GM12875 (cell line): Measurements from ENCODE around the gene KCTD3.

Experiments
- H3K4me3 ChIP-seq: one replicate; pipeline ENCODE4 v1.5.1; 2011; ENCODE audit warnings: low read depth, low read length, control low read depth
- TF ChIP-seq, protein P1 (sequence below): IDR thresholded peaks from 2 replicates; pipeline ENCODE4 v1.5.1; 2011; ENCODE audit warnings: low read depth, mild to moderate bottlenecking, control low read depth, inconsistent platforms, low read length, moderate library complexity, borderline replicate concordance; ENCODE audit not compliant: insufficient read depth

The KCTD3 gene

DNA sequence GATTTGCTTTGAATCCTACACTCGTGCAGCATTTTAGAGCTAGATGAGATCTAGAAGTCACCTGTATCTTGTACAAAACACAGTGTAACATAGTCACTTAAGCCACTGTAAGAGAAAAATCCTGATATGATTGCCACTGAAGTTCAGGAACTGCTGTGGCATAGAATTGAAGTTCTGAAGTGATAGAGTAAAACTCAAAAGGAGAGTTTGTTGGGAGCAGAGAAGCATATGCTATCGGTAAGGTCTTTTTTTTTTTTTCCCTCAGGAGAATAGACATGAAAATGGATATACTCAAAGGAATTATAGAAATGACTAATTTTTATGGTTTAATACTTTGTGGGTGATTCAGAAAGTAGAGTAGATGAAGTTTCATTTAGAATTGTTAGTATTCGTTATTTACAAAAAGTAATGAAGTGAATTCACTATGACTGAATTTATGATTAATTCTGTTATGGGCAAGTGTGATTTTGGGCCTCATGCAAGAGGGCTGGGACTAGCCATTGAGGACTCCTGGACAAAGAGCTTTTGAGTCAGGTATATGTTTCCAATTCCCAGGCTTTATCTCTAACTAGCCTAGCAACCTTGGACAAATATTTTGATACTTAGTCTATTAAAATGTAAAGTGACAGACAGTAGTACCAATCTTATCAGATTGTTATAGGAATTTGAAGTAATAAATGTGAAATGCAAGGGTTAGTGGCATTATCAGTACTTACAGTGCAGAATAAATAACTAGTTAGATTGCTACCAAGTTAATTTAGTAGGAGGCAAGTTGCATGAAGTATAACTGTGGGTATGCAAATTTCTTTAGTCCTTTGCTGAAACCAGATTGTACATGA is 3.1 kb downstream of the KCTD3 start:
- no peak overlapping the region for H3K4me3 ChIP-seq
- TF ChIP-seq, protein P1, sequence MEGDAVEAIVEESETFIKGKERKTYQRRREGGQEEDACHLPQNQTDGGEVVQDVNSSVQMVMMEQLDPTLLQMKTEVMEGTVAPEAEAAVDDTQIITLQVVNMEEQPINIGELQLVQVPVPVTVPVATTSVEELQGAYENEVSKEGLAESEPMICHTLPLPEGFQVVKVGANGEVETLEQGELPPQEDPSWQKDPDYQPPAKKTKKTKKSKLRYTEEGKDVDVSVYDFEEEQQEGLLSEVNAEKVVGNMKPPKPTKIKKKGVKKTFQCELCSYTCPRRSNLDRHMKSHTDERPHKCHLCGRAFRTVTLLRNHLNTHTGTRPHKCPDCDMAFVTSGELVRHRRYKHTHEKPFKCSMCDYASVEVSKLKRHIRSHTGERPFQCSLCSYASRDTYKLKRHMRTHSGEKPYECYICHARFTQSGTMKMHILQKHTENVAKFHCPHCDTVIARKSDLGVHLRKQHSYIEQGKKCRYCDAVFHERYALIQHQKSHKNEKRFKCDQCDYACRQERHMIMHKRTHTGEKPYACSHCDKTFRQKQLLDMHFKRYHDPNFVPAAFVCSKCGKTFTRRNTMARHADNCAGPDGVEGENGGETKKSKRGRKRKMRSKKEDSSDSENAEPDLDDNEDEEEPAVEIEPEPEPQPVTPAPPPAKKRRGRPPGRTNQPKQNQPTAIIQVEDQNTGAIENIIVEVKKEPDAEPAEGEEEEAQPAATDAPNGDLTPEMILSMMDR = no peak

DNA sequence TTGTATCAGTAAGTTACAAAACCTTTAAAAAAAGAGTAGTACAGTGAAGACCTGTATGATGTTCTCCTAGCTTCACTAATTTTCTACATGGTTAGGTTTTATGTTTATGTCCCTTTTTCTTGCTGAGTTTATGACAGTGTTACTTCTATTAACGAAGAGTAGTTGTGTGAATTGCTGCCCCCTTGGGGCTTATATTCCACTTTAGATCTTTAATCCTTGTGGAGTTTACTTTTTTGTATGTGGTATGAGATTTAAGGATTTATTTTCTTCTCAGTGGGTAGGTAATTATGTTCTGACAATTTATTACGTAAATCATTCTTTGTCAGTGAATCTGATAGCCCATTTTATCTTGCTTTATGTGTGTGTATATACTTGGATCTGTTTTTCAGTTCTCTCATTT is 14.8 kb downstream of the KCTD3 start:
- TF ChIP-seq, protein P1 = no peak
- H3K4me3 ChIP-seq = no peak overlapping the region

DNA sequence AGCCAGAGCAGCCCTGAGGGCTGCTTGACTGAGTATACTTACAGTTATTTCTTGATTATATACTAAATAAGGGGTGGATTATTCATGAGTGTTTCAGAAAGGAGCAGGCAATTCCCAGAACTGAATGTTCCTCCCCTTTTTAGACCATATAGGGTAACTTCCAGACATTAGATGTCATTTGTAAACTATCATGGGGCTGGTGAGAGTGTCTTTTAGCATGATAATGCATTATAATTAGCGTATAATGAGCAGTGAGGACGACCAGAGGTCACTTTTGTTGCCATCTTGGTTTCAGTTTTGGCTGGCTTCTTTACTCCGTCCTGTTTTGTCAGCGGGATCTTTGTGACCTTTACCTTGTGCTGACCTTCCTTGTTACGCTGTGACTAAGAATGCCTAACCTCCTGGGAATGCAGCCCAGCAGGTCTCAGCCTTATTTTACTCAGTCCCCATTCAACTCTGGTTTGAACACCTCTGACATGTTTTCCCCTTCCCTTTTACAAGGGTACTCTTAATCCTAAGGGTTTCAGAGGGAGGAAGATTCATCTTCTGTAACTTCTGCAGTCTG is 16.2 kb downstream of the KCTD3 start:
- H3K4me3 ChIP-seq = no peak overlapping the region
- TF ChIP-seq, protein P1 = no peak

DNA sequence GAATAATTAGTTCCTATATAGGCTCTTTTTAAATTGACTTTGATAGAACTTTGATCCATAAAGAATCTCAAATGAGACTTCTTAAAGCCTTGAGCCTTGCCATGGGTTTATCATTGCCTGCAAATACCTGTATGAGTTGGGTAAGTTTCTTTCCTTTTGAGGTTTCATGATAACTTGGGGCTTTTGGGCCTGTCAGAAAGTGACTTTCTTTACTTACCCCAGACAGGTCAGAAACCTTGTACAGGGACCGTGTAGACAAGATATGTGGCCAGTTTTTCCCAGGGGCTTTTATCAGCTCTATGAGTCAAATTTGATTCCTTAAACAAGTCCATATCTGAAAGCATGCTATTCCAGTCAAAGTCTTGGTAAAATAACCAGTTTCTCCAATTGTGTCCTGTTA is 17.3 kb downstream of the KCTD3 start:
- TF ChIP-seq, protein P1 = no peak
- no peak overlapping the region for H3K4me3 ChIP-seq

DNA sequence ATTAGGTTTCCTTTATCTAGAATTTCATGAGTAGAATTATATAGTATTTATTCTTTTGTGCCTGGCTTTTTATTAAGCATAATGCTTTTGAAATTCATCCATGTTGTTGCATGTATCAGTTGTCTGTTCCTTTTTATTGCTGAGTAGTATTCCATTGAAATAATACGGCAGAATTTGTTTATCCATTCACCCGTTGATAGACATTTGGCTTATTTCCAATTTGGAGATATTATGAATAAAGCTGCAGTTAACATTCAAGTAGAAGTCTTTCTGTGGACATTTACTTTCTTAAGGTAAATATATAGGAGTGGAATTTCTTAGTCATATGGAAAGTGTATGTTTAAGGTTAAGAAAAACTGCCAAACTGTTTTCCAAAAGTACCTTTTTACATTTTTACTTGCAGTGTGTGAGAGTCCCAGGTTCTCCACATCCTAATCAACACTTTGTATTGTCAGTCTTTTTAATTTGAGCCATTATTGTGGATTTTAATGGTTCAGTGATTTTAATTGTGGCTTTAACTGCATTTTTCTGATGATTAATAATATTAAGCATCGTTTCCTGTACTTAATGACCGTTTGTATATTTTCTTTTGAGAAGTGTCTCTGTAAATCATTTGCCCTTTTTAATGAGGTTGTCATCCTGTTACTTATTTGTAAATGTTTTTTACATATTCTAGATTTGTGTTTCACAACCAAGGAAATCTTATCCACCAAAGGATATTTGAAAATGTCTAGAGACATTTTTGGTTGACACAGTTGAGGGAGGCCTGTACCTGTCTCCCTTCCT is 22.7 kb downstream of the KCTD3 start:
- TF ChIP-seq, protein P1 = no peak
- H3K4me3 ChIP-seq = no peak overlapping the region

DNA sequence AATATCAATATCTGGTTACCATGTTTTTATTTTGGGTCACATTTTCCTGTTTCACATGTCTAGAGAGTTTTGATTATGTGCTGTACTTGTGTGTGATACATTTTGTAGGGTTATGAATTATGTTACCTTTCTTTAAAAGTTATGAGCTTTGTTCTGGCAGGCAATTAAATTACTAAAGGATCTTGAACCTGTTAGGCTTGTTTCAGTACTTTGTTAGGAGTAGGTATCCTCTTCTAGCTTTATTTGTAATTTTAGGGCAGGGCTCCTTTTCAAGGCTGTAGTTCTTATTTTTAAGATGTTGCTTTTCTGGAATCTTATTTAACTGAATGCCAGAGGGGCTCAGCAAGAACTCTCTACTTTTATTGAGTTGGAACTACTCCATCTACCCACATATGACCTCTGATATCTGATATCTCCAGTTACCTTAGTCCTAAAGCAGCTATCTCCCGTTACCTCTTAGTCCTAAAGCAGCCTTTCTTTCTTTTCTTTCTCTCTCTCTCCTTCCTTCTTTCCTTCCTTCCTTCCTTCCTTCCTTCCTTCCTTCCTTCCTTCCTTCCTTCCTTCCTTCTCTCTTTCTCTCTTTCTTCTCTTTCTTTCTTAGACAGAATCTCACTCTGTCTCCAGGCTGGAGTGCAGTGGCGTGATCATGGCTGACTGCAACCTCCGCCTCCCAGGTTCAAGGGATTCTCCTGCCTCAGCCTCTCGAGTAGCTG is 23.8 kb downstream of the KCTD3 start:
- H3K4me3 ChIP-seq = no peak overlapping the region
- TF ChIP-seq, protein P1 = no peak
